Erythroblast (primary cell): ENCODE results near the gene KCNJ2.

Experiments used
- DNase-seq, 2 experiments: peaks; one replicate each; lab custom pipeline; 2025; lab: John Stamatoyannopoulos, UW
- GATA1 ChIP-seq: IDR thresholded peaks from 2 replicates; pipeline ENCODE4 v1.6.1; 2011; ENCODE audit warnings: low read depth, mild to moderate bottlenecking, control low read depth, low read length, moderate library complexity
- POLR2A ChIP-seq: IDR thresholded peaks from 2 replicates; pipeline ENCODE4 v1.6.1; 2011; ENCODE audit warnings: mild to moderate bottlenecking, low read length

Gene KCNJ2

GRCh38 chr17:70137451-70138230 is 31.7 kb upstream of the KCNJ2 start:
- TF ChIP-seq POLR2A (no peak), GATA1 (no peak)
- DNase-seq = no peak

- no peak for DNase-seq
- TF ChIP-seq GATA1 (no peak), POLR2A (no peak)
Measured at GRCh38 chr17:70138291-70138865, 31.0 kb upstream of the KCNJ2 start.

- no peak for DNase-seq
- TF ChIP-seq GATA1 (no peak), POLR2A (no peak)
Measured at GRCh38 chr17:70139449-70139993, 29.8 kb upstream of the KCNJ2 start.

GRCh38 chr17:70144260-70144846 is 25.0 kb upstream of the KCNJ2 start:
- TF ChIP-seq GATA1 (no peak), POLR2A (no peak)
- DNase-seq = peak; percentile 2 to 37

- DNase-seq = no peak
- TF ChIP-seq GATA1 = no peak
- no peak for TF ChIP-seq POLR2A
Measured at GRCh38 chr17:70153210-70153609, 16.1 kb upstream of the KCNJ2 start.

GRCh38 chr17:70157151-70157550 is 12.2 kb upstream of the KCNJ2 start:
- no peak for DNase-seq
- TF ChIP-seq POLR2A = no peak
- no peak for TF ChIP-seq GATA1

GRCh38 chr17:70158180-70158579 is 11.2 kb upstream of the KCNJ2 start:
- no peak for TF ChIP-seq POLR2A
- no peak for TF ChIP-seq GATA1
- DNase-seq = no peak

GRCh38 chr17:70158591-70158990 is 10.7 kb upstream of the KCNJ2 start:
- TF ChIP-seq GATA1 = no peak
- no peak for TF ChIP-seq POLR2A
- no peak for DNase-seq

GRCh38 chr17:70159980-70160379 is 9.4 kb upstream of the KCNJ2 start:
- DNase-seq = no peak
- TF ChIP-seq POLR2A (no peak), GATA1 (no peak)

- no peak for DNase-seq
- no peak for TF ChIP-seq POLR2A
- no peak for TF ChIP-seq GATA1
Measured at GRCh38 chr17:70161519-70161918, 7.8 kb upstream of the KCNJ2 start.

GRCh38 chr17:70165383-70165782 is 3.9 kb upstream of the KCNJ2 start:
- TF ChIP-seq POLR2A (no peak), GATA1 (no peak)
- no peak for DNase-seq

GRCh38 chr17:70166615-70167014 is 2.7 kb upstream of the KCNJ2 start:
- no peak for TF ChIP-seq POLR2A
- TF ChIP-seq GATA1 = no peak
- no peak for DNase-seq

GRCh38 chr17:70168044-70168976 is 1.0 kb upstream of the KCNJ2 start:
- peak; percentile 9 to 13 for DNase-seq
- TF ChIP-seq POLR2A (no peak), GATA1 (no peak)
